HepG2 (cell line): ENCODE measurements around the gene OXLD1. TPM values are rescaled to one million over a fixed set of nuclear protein-coding genes. Genes with fewer than 3 reads are reported as not detected.

Experiments used
- ATAC-seq: fragments of 200-7000 bp; cut with Tn5 transposase; 3 replicates; pipeline ENCODE4 v1.9.1; 2020; ENCODE audit warnings: mild to moderate bottlenecking, moderate library complexity
- BruUV-seq: library from RNA; stranded (reverse); fragments of 400-500 nt; replicated peaks from 2 replicates; lab custom pipeline; 2021; lab: Mats Ljungman, UMichigan
- CTCF ChIA-PET: fragments of 300-600 bp; formaldehyde crosslinking; extraction: SDS; loops from one replicate; lab custom pipeline; 2021; ENCODE audit warnings: low total read pairs, inconsistent platforms, low intra/inter-chr PET ratio; lab: Yijun Ruan, JAX
- POLR2A ChIA-PET: fragments of 350-600 bp; sonication (Branson Sonifier 250); formaldehyde crosslinking; loops from one replicate; lab custom pipeline; 2020; ENCODE audit warnings: antibody characterized with exemption, inconsistent platforms; lab: Yijun Ruan, JAX
- DNase-seq: peaks from one replicate; pipeline ENCODE4 v3.0.0-alpha.2; 2015; ENCODE audit warnings: low spot score
- FAIRE-seq: peaks from 3 replicates; lab custom pipeline; 2011; peaks lifted over from hg19 to GRCh38; lab: Jason Lieb, UNC
- H2AFZ ChIP-seq: one replicate; pipeline ENCODE4 v1.6.1; 2011; ENCODE audit warnings: low read length, inconsistent platforms
- H3K27ac ChIP-seq: fragments of 300-600 bp; 3 replicates; pipeline ENCODE4 v1.8.0; 2011; ENCODE audit warnings: mixed run types, mild to moderate bottlenecking, mixed read lengths, low read length, inconsistent platforms; ENCODE audit not compliant: insufficient read depth; ENCODE audit errors: extremely low read length
- H3K27me3 ChIP-seq, 2 experiments: fragments of 200-600 bp in 1 of 2; 2 replicates in 1 of 2; 3 replicates in 1 of 2; pipeline versions ENCODE4 v1.6.0 to v1.8.0; 2011; ENCODE audit warnings: low read length in 2 of 2, mild to moderate bottlenecking in 2 of 2, moderate library complexity in 2 of 2, inconsistent platforms in 1 of 2; ENCODE audit not compliant: insufficient read depth in 2 of 2, control insufficient read depth in 1 of 2
- H3K36me3 ChIP-seq, 2 experiments: fragments of 200-600 bp in 1 of 2; replicated peaks in 1 of 2; 2 replicates in 1 of 2; 3 replicates in 1 of 2; pipeline versions ENCODE4 v1.5.1 to v1.8.0; 2011; ENCODE audit warnings: low read length in 2 of 2, inconsistent platforms in 1 of 2; ENCODE audit not compliant: insufficient read depth in 2 of 2, control insufficient read depth in 1 of 2
- H3K4me1 ChIP-seq: 2 replicates; pipeline ENCODE4 v1.5.1; 2012; ENCODE audit warnings: low read length, inconsistent platforms; ENCODE audit not compliant: insufficient read depth
- H3K4me2 ChIP-seq: 2 replicates; pipeline ENCODE4 v1.6.0; 2011; ENCODE audit warnings: low read depth, low read length, inconsistent platforms
- H3K4me3 ChIP-seq, 3 experiments: fragments of 200-600 bp in 1 of 3; sonication (generic), shearing (Covaris generic) in 1 of 3; replicated peaks in 1 of 3; 2 replicates each; pipeline ENCODE4 v1.5.1; 2011 to 2016; ENCODE audit warnings: low read length in 3 of 3, inconsistent platforms in 2 of 3, low read depth in 2 of 3, mild to moderate bottlenecking in 2 of 3, control low read depth in 1 of 3, mixed read lengths in 1 of 3; ENCODE audit not compliant: insufficient read depth in 1 of 3
- H3K79me2 ChIP-seq: one replicate; pipeline ENCODE4 v1.6.1; 2011; ENCODE audit warnings: low read length, inconsistent platforms; ENCODE audit not compliant: insufficient read depth
- H3K9ac ChIP-seq: 2 replicates; pipeline ENCODE4 v1.6.0; 2011; ENCODE audit warnings: mild to moderate bottlenecking, low read depth, low read length, inconsistent platforms; ENCODE audit not compliant: insufficient read depth
- H3K9me3 ChIP-seq: 2 replicates; pipeline ENCODE4 v1.5.1; 2012; ENCODE audit warnings: mild to moderate bottlenecking, low read length
- H4K20me1 ChIP-seq: 2 replicates; pipeline ENCODE4 v1.6.0; 2011; ENCODE audit warnings: inconsistent platforms, mild to moderate bottlenecking, low read length, moderate library complexity; ENCODE audit not compliant: insufficient read depth
- CENPBD1 ChIP-seq: sonication (generic); formaldehyde crosslinking; IDR thresholded peaks from 2 replicates; pipeline ENCODE4 v1.8.0; 2022; ENCODE audit warnings: missing genetic modification reagents, low read depth, mild to moderate bottlenecking, borderline replicate concordance
- CHCHD3 ChIP-seq: sonication (generic); formaldehyde crosslinking; IDR thresholded peaks from 2 replicates; pipeline ENCODE4 v1.8.0; 2022; ENCODE audit warnings: mild to moderate bottlenecking, missing genetic modification reagents, moderate library complexity
- HMGXB4 ChIP-seq, 2 experiments: sonication (generic) in 1 of 2; formaldehyde crosslinking in 1 of 2; IDR thresholded peaks; 2 replicates each; pipeline versions ENCODE4 v1.4.0 to v1.6.1; 2018 to 2020; ENCODE audit warnings: missing genetic modification reagents in 2 of 2, borderline replicate concordance in 1 of 2, low read depth in 1 of 2, mild to moderate bottlenecking in 1 of 2, missing biosample characterization in 1 of 2
- HNRNPLL ChIP-seq: fragments of 200-400 bp; formaldehyde crosslinking; IDR thresholded peaks from 2 replicates; pipeline ENCODE4 v1.6.1; 2017; ENCODE audit warnings: mild to moderate bottlenecking, low read depth, low read length; ENCODE audit not compliant: poor library complexity, severe bottlenecking
- YEATS2 ChIP-seq: sonication (generic); formaldehyde crosslinking; IDR thresholded peaks from 2 replicates; pipeline ENCODE4 v1.4.0; 2020; ENCODE audit warnings: missing genetic modification reagents, borderline replicate concordance
- ZFAT ChIP-seq: sonication (generic); formaldehyde crosslinking; conservative IDR thresholded peaks from 2 replicates; pipeline ENCODE4 v1.8.1; 2023; ENCODE audit warnings: missing genetic modification reagents, inconsistent platforms
- ZNF558 ChIP-seq: sonication (generic); formaldehyde crosslinking; IDR thresholded peaks from 2 replicates; pipeline ENCODE4 v1.9.0; 2022; ENCODE audit warnings: mild to moderate bottlenecking, missing genetic modification reagents, borderline replicate concordance
- ZNF609 ChIP-seq: sonication (generic); formaldehyde crosslinking; IDR thresholded peaks from 2 replicates; pipeline ENCODE4 v1.4.0; 2020; ENCODE audit warnings: mild to moderate bottlenecking, missing genetic modification reagents, borderline replicate concordance
- ZNF761 ChIP-seq: sonication (generic); formaldehyde crosslinking; conservative IDR thresholded peaks from 2 replicates; pipeline ENCODE4 v1.4.0; 2020; ENCODE audit warnings: mild to moderate bottlenecking, missing genetic modification reagents
- ZNF891 ChIP-seq: sonication (generic); formaldehyde crosslinking; IDR thresholded peaks from 2 replicates; pipeline ENCODE4 v1.5.0; 2020; ENCODE audit warnings: mild to moderate bottlenecking, missing genetic modification reagents
- ZSCAN20 ChIP-seq: sonication (generic); formaldehyde crosslinking; IDR thresholded peaks from 2 replicates; pipeline ENCODE4 v1.4.0; 2020; ENCODE audit warnings: missing genetic modification reagents, mild to moderate bottlenecking, borderline replicate concordance
- ZSCAN5A ChIP-seq: sonication (generic); formaldehyde crosslinking; IDR thresholded peaks from 2 replicates; pipeline ENCODE4 v1.8.0; 2022; ENCODE audit warnings: mild to moderate bottlenecking, missing genetic modification reagents, borderline replicate concordance
- WGBS: methylation state at CpG from one replicate; pipeline ENCODE4 v1.1.6; 2017; ENCODE audit warnings: low lambda C conversion rate; 5-methylcytosine and 5-hydroxymethylcytosine counted together
- in situ Hi-C: cut with HindIII; loops from 2 replicates; pipeline ENCODE4 v1.10.0; 2017; ENCODE audit warnings: low pct_unique_long_range_greater_than_20kb; ENCODE audit not compliant: extremely low pct_ligation_motif_present
- intact Hi-C: fragments of 100-400 bp; cut with micrococcal nuclease; formaldehyde crosslinking; loops from one replicate; pipeline ENCODE4 v1.10.0; 2022; ENCODE audit not compliant: unreplicated experiment
- polyA plus RNA-seq, 8 experiments: library from polyadenylated mRNA; depleted of rRNA in 3 of 8; stranded (reverse) in 7 of 8; unstranded in 1 of 8; fragments of >200 nt; fragmentation: Illumina TruSeq in 4 of 8; extraction: Trizol in 4 of 8; gene quantifications; 2 replicates each; pipeline versions ENCODE4 v1.2.1 to v1.2.3, GENCODE V29; 2011 to 2016; ENCODE audit warnings: low read depth in 4 of 8, missing spikeins in 1 of 8, mixed read lengths in 1 of 8; ENCODE audit not compliant: insufficient read depth in 1 of 8
- total RNA-seq, 5 experiments: library from RNA; depleted of rRNA; stranded (reverse); fragments of >200 nt; fragmentation: Illumina TruSeq; extraction: Trizol; gene quantifications; 2 replicates each; pipeline ENCODE4 v1.2.3, GENCODE V29; 2016; ENCODE audit warnings: low read depth in 1 of 5

OXLD1 gene
- total and polyA plus RNA-seq, 2 of the 13 experiments (the other 11 are each of a cell fraction or from before 2014, with no cell fraction given), result 27.1 to 37.5 TPM

GRCh38 chr17:81713556-81714411 is 47.4 kb upstream of the OXLD1 start:
- DNase-seq (peak; percentile 74), FAIRE-seq (peak; percentile 65), ATAC-seq (peak; percentile 64)
- ChIA-PET CTCF (no interaction called here), POLR2A (interaction anchor here (0.6 to 6.3 kb wide), 21 partner anchors 9 to 390 kb away, joined by 3 to 143 read pairs (median 7); partner anchors contain the start of genes ARL16, CCDC137, DCXR and HGS)
- peak overlapping the region; percentile 87 to 95 (median 92) for H3K4me3 ChIP-seq
- intact Hi-C loops, result no loop called here
- in situ Hi-C loops, result no loop called here
- no peaks in the 10 kb centered on the region for H3K9me3 ChIP-seq
- H3K4me2 ChIP-seq, result peak overlapping the region; percentile 96
- H4K20me1 ChIP-seq, result no peaks in the 10 kb centered on the region
- H3K4me1 ChIP-seq, result peaks cover 32% of the 10 kb centered on the region
- H3K36me3 ChIP-seq, result peaks cover 19 to 39% of the 10 kb centered on the region in 2 experiments
- peak overlapping the region; percentile 93 for H3K27ac ChIP-seq
- H2AFZ ChIP-seq, result no peak overlapping the region
- no TSS peak for BruUV-seq
- H3K9ac ChIP-seq, result peak overlapping the region; percentile 93
- no peaks in the 10 kb centered on the region; a peak in 1 of 5 replicates for H3K27me3 ChIP-seq
- WGBS, result under 1% methylated on average over 21 of the region's 36 CpGs
- H3K79me2 ChIP-seq, result peaks cover 31% of the 10 kb centered on the region
- TF ChIP-seq HNRNPLL (peak; percentile 49), CENPBD1 (CRISPR knock-in tag) (no peak), ZSCAN5A (peak; percentile 80; the same call in 1 of the 2 replicates), CHCHD3 (CRISPR knock-in tag) (no peak), YEATS2 (peak; percentile 83; the same call in 1 of the 2 replicates), ZNF609 (CRISPR knock-in tag) (peak; percentile 79), ZFAT (CRISPR knock-in tag) (no peak), ZSCAN20 (CRISPR knock-in tag) (no peak), HMGXB4 (CRISPR knock-in tag; IDR thresholded peaks at IDR 0.05; ENCODE audit: borderline replicate concordance in 1 of 2, low read depth in 1 of 2) (peak; percentile 71 to 81), ZNF761 (peak; percentile 63; the same call in 1 of the 2 replicates), ZNF558 (CRISPR knock-in tag) (peak; percentile 60; the same call in 1 of the 2 replicates), ZNF891 (CRISPR knock-in tag) (no peak)
